ENCODE measurements around the gene ZBTB16.

Gene ZBTB16

GRCh38 chr11:114295676-114296604, 236.4 kb downstream of the ZBTB16 start, which contains the start of gene NNMT:
Gene NNMT, plus strand, starts transcription at chr11:114296399. Its CDS starts 158 bp downstream, at chr11:114296557.
- no peak within 1 kb of the TSS for H3K27ac ChIP-seq
- no peaks in the 10 kb centered on the region for H3K36me3 ChIP-seq
- TF ChIP-seq CTCF (IDR thresholded peaks at IDR 0.05; ENCODE audit: low read depth, low read length), result no peak
- DNase-seq, result no peak
- H3K4me3 ChIP-seq (ENCODE audit: low read depth, low read length), result no peak within 1 kb of the TSS
- no peaks in the 10 kb centered on the region for H3K9me3 ChIP-seq (ENCODE audit: severe bottlenecking)
- H3K27me3 ChIP-seq (ENCODE audit: insufficient read depth, low read depth, severe bottlenecking), result no peaks in the 10 kb centered on the region

- no peak overlapping the region for H3K27ac ChIP-seq
- no peaks in the 10 kb centered on the region for H3K27me3 ChIP-seq (ENCODE audit: insufficient read depth, low read depth, severe bottlenecking)
- H3K9me3 ChIP-seq (ENCODE audit: severe bottlenecking), result no peaks in the 10 kb centered on the region
- no peak overlapping the region for H3K4me3 ChIP-seq (ENCODE audit: low read depth, low read length)
- TF ChIP-seq CTCF (IDR thresholded peaks at IDR 0.05; ENCODE audit: low read depth, low read length), result no peak
- DNase-seq, result no peak
- H3K36me3 ChIP-seq, result no peaks in the 10 kb centered on the region
Measured at GRCh38 chr11:114296605-114297372, 237.3 kb downstream of the ZBTB16 start.

GRCh38 chr11:114297806-114298709, 238.5 kb downstream of the ZBTB16 start:
- no peak for TF ChIP-seq CTCF (IDR thresholded peaks at IDR 0.05; ENCODE audit: low read depth, low read length)
- no peak overlapping the region for H3K27ac ChIP-seq
- H3K27me3 ChIP-seq (ENCODE audit: insufficient read depth, low read depth, severe bottlenecking), result no peaks in the 10 kb centered on the region
- H3K36me3 ChIP-seq, result no peaks in the 10 kb centered on the region
- no peak overlapping the region for H3K4me3 ChIP-seq (ENCODE audit: low read depth, low read length)
- DNase-seq, result no peak
- no peaks in the 10 kb centered on the region for H3K9me3 ChIP-seq (ENCODE audit: severe bottlenecking)

- H3K4me3 ChIP-seq (ENCODE audit: low read depth, low read length), result no peak overlapping the region
- H3K27ac ChIP-seq, result no peak overlapping the region
- no peak for TF ChIP-seq CTCF (IDR thresholded peaks at IDR 0.05; ENCODE audit: low read depth, low read length)
- DNase-seq, result no peak
- H3K27me3 ChIP-seq (ENCODE audit: insufficient read depth, low read depth, severe bottlenecking), result no peaks in the 10 kb centered on the region
- no peaks in the 10 kb centered on the region for H3K9me3 ChIP-seq (ENCODE audit: severe bottlenecking)
- no peaks in the 10 kb centered on the region for H3K36me3 ChIP-seq
Measured at GRCh38 chr11:114298710-114299109, 239.2 kb downstream of the ZBTB16 start.

All from WERI-Rb-1 (cell line).